GM21825 (cell line): ENCODE data around the gene TLE1.
"Not testable (repeated sequence)": the region's sequence is repeated elsewhere in the genome, so short reads cannot be mapped to it uniquely, and the experiment has no call there.

Experiments
- ATAC-seq: cut with Tn5 transposase; IDR thresholded peaks from one replicate; pipeline ENCODE4 v1.9.1; 2021; ENCODE audit warnings: mild to moderate bottlenecking, moderate library complexity; ENCODE audit not compliant: unreplicated experiment

The TLE1 gene

DNA sequence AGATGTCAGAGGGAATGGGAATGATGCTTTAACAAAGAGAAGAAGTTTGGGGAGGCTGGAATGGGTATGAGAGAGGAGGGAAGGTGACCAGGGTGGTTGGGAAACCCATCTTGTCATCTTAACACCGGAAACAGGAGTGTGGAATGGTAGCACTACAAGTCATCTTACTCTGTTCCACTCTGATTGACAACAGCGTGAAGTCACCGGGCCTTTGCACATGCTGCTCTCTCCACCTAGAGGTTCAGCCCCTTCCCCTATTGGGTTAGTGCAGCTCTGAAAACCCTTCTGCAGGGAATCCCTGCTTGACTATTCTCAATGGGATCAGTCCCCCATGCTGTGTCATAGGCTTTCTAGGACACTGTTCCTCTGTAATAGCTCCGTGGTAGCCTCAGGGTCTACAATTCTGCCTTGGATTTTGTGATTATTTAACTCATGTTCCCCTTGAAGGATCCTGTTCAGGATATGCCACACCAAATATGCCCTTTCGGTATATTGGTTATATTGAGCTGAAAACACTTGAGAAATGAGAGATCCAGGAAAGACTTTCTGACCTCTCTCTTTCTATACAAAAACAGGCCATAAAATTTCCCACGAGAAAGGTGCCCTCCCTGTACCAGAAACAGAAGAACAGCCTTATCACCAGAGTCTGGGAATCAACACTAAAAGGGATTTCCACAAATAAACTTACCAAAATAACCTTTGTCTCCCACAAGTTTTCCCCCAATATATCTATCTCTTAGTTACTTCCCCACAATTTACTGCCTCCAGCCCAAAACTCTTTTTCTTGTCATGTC lies 86.3 kb downstream of the TLE1 start:
- no peak for ATAC-seq

DNA sequence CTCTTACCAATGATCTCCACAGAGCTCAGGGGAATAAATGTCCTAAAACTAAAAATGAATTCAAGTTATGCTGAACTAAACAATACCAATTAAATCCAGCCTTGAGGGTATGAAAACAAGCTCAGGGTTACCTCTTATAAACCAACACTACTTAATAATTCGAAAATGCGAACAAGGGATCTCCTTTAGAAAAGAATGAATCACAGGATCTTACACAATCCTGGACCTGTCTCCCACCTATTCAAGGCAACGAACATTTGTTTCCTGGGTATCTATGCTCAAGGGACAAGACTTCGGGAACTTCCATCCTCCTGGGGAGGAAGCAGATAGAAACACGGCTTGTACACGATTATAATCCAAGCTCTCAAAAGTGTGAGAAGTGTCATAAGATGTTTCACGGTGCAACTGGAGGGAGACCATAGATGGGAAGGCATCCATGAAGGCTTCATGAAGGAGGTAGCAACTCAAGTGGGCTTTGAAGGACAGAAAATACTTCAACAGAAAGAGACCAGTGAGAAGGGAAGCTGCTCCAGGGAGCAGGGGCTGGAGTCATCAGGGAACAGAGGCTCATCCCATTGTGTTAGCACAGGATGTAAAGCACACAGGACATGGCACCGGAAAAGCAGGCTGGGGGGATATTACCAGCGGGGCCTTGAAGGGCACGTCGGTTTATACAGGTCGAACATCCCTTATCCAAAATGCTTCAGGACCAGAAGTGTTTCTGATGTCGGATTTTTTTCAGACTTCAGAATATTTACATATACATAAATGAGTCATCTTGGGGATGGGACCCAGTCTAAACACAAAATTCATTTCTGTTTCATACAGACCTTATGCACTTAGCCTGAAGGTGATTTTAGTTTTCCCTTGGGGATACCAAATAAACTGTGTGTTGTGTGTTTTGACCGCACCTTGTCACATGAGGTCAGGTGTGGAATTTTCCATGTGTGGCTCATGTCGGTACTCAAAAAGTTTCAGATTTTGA lies 87.4 kb downstream of the TLE1 start:
- no peak for ATAC-seq

DNA sequence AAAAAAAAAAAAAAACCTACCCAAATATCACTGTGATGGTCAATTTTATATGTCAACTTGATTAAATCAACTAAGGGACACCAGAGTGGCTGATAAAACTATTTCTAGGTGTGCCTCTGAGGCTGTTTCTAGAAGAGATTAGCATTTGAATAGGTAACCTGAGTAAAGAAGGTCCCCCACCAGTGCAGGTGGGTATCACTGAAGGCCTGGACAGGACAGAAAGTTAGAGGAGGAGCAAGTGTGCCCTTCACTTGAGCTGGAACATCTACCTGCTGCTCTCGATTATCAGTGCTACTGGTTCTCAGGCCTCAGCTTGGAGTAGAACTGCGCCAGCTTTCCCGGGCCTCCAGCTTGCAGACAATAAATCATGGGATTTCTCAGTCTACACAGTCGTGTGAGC lies 88.7 kb downstream of the TLE1 start:
- no peak for ATAC-seq

DNA sequence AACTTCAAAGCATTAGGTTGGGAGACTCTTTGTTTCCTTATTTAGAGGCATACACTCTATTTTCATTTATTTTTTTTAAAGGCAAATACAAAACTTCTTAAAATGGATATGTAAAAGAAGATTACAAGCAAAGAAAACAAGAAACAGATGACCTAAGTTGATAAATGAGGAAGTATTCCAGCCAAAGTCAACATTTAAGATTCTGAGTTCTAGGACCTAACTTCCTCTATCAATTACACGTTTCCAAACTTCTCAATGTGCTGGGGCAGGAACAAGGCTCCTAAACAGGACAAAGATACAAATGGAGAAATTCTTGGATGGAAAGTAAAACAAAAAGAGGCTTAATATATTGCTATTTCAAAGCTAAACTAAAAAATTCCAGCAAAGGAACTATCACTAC lies 89.5 kb downstream of the TLE1 start:
- no peak for ATAC-seq

DNA sequence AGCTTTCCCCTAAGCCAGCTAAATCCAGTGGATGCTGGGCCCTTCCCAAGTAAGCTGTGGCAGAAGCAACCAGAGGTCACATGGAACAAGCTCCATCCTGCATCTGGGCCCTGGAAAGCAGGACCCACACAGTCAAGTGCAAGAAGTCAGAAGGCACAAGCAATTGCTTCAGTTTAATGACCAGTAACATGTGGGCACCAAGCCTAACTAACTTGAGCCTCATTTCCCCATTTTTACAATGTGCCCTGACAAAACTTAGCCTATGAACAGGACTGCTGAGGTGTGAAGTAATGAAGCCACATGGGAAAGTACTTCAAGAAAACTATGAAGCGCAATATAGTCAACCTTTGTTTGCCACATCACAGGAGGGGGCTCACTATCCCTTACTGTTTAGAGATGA lies 90.5 kb downstream of the TLE1 start:
- no peak for ATAC-seq

DNA sequence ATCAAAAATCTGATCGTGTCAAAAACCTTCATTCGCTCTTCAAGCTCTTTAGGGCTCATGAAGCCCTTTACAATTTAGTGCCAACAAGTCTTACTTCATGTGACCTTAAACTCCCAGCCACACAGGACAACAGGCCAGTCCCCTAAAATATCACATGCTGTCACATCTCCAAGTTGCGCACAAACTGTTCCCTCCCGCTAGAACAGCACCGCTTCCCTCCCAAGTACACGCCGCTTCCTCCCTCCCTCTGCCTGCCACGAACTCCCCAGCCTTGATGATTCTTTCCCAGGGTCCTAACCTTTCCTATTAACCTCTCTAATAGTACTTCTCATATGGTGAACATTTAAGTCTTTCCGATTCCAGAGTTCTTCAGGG lies 91.2 kb downstream of the TLE1 start:
- ATAC-seq = no peak

DNA sequence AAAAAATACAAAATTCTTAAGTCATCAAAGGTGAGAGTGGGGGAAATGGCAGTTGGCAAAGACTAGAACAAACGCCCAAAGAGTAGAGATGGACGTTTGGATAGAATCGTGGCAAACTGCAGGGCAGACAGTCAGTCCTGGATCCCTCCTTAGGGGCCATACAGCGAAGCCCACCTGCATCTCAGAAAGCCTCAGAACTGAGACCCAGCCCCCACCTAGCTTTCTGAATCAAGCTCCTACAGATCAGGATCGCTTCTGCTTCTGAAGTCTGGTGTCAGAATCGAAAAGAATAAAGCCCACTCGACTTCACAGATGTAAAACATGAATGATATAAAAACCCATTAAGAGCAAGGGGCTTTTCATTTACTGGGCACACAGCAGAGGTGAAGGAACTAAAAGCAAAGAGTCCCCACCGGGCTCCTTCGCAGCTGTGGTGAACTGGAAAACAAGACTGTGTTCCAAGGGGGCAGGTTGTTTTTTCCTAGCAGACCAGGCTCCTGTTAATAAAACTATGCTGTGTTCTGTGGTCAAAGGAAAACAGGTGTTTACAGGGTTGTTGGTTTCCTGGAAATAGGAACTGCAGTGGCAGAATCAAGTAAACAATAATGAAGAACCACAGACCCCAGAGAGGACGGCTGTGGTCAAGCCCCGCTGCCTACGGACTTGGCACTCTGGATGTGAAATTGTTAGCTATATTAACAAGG lies 91.8 kb downstream of the TLE1 start:
- ATAC-seq = no peak

DNA sequence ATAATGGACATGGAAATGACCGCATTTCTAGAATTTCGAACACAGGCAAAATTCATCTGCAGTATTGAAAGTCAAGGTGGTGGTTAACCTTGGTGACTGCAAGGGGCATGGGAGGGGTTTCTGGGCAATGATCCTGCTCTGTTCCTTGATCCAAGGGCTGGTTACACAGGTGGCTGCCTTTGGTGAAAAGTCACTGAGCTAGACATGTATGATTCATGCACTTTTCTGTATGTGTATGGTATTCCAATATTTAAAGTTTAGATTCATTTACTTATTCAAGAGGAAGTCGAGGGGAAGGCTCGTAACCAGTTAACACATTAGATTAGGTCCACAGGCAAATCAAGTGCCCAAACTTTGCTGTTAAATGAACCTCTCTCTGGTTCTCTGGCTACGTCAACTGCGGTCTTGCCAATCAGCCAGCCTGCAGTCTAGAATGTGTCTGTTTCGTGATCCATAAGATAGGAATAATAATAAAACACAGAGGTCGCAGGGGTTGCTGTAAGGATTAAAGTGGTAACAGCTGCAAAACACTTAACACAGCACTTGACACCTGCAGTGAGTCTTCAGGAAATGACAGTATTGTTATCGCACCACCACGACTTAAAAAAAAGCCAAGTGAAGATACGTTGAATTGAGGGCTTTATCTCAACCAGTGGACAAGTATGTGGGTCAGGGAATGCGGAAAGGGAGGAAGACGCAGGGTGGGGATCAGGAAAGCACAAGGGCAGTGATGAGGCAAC lies 92.5 kb downstream of the TLE1 start:
- ATAC-seq = no peak

DNA sequence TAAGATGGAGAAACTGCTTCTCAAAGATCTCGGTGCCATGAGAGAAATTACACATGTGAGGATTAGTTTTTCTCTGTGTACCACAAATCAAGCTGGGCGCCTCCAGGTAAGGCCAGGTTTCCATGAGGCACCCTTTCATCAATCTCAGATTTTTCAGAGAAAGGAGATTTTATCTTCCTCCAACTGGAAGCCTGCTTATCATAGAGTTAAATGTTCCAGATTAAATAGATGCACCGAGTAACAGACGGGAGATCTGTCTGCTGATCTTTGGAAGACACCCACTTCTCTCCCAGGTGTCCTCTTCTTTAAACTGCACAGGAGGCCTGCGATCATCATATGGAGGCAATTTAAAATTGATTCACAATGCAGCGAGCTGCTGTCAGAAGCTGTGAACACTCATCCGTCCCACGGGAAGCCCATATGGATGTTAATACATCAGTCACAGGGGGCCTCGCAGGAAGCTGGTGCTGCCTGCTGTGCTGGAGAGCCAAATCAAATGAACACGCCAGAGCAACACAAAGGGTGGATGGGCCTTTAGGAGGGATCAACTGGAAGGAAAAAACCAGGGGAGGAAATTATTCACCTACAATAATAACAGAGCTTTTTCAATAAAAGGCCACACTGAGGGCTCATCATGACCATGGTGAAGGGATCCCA lies 93.3 kb downstream of the TLE1 start:
- no peak for ATAC-seq

DNA sequence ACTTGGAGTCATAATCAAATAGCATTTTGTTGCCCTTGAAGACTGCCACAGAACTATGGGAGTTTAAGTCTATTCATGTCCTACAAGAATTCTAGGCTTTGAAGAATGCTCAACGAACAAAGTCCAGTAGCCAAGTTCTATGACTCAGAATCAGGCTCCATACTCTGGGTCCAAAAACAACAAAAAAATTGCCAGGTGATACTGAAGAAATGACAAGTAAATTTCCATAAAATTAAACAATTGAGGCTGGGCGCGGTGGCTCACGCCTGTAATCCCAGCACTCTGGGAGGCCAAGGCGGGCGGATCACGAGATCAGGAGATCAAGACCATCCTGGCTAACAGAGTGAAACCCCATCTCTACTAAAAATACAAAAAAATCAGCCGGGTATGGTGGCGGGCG lies 94.1 kb downstream of the TLE1 start:
- ATAC-seq = not testable (repeated sequence)

DNA sequence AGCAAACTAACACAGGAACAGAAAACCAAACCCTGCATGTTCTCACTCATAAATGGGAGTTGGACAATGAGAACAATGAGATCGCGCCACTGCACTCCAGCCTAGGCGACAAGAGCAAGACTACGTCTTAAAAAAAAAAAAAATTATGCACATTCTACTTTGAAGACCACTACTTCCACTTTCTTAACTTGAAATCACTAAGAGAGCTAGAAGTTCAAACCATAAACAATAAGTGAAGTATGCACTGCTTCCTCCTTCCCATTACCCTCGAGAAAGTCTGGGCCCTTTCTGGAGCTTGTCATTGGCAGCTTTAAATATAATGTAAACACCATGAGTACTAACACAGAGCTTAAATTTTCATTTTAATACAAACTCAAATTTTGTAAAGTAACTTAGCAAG lies 94.9 kb downstream of the TLE1 start:
- ATAC-seq = no peak

DNA sequence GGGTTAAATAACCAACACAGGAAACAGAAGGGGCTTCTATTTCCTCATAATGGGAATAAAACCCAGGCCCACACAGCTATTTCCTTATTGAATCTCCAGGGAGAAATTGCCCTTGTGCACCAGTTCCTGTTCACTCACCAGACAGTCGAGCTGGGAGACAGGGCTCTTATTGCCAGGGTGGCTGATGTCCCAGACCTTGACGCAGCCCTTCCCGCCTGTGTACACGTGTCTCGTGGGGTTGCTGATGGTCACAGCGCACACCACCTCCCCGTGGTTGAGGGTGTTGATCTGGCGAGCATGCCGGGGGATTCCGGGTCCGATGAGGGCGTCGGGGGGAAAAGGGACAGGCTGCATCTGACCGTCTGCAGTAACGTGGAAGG lies 96.5 kb downstream of the TLE1 start:
- ATAC-seq = no peak

DNA sequence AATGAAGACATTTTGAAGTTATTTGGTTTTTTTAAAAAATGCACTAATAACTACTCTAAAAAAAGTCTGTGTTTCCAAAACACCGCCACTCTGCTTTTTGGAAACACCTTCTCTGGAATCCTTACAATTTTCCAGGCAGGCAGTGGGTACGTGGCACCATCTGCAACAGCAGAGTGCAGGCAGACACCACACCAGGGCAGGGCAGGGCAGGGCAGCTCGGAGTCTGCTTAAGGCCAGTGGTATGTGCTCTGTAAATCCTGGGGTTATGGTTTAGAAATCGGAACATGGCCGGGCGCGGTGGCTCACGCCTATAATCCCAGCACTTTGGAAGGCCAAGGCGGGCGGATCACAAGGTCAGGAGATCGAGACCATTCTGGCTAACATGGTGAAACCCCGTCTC lies 97.6 kb downstream of the TLE1 start:
- ATAC-seq = no peak

DNA sequence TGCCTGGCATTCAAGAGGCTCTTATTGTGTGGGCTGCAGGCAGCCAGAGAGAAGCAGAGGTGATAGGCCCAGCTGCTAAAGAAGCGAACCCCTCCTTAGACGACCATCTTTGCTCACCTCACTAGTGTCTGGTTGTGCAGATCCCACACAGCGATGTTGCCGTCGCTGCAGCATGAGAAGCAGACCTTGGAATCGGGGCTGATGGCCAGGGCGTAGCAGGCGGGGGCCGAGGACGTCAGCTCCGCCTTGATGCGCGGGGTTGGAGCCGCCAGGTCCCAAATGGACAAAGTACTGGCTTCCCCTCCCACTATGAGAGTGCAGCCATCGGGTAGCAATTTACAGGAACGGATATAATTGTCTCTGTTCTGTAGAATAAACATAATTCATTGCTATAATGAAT lies 98.7 kb downstream of the TLE1 start:
- no peak for ATAC-seq

DNA sequence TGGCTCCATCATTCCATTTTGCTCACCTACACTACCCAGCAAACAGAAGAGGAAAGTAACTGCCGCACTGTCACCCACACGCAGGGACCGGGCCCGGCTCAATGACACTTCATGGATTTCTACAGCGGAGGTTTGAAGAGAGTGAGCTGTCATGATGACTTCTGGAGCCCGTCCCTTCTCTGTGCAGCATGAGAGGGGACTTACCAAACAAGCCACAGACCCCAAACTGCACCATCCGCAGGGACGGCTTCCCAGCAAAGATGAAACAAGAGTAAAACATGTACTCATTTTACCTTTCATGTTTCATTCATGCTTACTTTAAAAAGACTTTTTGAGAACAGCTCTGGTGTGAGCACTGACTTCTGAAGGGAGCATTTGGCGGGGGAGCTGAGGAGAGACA lies 99.5 kb downstream of the TLE1 start:
- ATAC-seq = no peak

DNA sequence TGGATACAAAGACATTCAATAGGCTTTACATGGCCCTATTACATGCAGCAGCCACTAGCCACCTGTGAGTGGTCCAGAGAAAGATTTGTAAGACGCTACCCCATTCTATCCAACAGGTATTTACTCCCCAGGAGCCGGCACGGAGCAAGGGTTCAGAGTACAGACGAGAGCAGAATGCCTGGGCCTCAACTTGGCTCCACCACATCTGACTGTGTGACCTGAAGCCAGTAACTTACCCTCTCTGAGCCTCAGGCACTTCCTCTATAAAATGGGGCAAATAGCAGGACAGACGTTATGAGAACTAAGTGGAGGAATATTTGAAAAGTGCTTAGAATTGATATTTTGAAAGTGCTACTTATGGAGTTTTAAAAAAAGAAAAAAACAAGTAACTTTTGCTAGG lies 100.0 kb downstream of the TLE1 start:
- no peak for ATAC-seq

DNA sequence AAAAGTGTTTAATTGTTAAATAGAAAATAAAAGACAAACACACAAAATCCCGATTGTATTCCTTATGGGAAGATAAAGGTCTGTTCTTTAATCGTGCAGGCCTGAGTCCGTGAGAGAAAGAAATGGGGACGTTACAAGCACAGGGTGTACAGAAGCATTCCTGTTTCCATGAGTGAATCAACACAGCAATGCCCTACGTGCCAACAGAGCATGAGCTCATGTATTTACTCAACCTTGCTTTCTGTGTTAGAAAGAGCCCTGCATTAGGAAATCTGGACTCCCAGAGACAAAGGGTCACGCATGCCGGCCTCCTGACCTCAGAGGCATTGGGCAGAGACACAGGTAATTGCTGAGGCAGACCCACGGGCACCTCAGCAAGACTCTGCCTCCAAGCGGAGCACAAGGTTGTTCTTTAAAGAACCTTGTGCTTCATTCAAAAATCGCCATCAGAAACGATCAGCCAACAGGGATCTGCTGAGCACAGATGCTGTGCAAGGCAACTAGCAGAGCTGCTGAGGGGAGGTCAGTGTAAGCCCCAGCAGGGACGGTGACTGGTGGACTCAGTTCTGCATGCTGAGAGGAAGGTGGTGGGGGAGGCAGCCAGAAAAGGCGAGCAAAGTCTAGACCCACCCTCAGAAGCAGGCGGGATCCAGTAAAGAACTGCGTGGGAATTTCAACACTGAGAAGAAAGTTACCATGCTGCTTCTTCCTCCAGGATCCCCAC lies 101.0 kb downstream of the TLE1 start:
- no peak for ATAC-seq

DNA sequence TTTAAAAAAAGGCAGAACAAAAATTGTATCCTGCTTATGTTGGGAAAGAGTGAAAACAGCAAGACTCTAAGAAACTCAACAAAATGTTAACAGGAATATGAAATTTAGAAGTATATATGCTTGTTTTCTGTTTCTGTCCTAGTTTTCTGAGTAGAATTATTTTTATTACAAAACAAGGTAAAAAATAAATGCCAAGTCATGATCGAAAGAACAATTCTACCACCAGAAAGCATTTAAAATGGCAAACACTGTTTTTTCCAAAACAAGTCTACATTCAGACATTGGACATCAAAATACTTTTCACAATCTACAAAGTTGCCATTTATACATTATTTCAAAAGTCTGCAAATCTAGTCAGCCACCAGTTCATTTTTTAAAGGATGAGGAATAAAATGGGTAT lies 102.6 kb downstream of the TLE1 start:
- no peak for ATAC-seq

DNA sequence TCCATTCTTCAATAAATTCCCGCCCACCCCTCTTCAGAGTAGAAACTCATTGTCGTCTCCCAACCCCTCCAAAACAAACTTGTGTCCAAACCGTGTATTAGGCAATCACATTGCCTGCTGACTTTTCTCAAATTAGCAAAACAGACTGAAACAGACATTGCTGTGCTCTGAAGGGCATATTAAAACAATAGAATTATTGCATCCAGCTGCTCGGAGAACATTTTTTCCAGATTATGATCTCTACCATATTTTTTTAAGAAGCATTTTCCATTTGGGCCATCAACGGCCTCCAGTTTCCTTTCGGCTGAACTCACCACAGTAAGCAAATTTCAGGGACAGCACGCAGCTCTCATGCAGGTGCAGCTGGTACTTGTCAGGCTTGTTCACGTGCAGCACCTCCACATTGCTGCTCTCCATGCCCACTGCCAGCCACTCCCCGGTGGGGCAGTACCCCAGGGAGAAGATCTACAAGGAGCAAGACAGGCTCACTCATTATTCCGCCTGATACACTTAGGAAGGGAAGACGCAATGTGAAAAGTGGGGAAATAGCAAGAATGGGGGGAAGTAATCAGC lies 104.1 kb downstream of the TLE1 start:
- ATAC-seq = no peak
